H1 (cell line): ENCODE data around the gene COMP. TPM values are rescaled to one million over a fixed set of nuclear protein-coding genes. Genes with fewer than 3 reads are reported as not detected.

ENCODE experiments used
- CTCF ChIA-PET: fragments of 300-600 bp; sonication (Branson Sonifier 250); formaldehyde crosslinking; loops from one replicate; lab custom pipeline; 2021; ENCODE audit not compliant: partially characterized antibody; lab: Charles Lee
- POLR2A ChIA-PET: fragments of 300-600 bp; sonication (Branson Sonifier 250); formaldehyde crosslinking; loops from one replicate; lab custom pipeline; 2021; ENCODE audit warnings: inconsistent platforms; ENCODE audit not compliant: partially characterized antibody; lab: Charles Lee
- DNase-seq, 2 experiments: peaks; one replicate each; pipeline versions ENCODE4 v3.0.0 to v3.0.0-alpha.2; 2010 to 2022; ENCODE audit warnings: low spot score in 2 of 2, low read depth in 1 of 2, mixed read lengths in 1 of 2
- FAIRE-seq: peaks from 2 replicates; lab custom pipeline; 2011; peaks lifted over from hg19 to GRCh38; lab: Jason Lieb, UNC
- H2AFZ ChIP-seq: 2 replicates; pipeline ENCODE4 v1.8.1; 2012; ENCODE audit warnings: low read length, inconsistent platforms
- H2AK5ac ChIP-seq: 2 replicates; pipeline ENCODE4 v1.6.1; 2013; ENCODE audit warnings: low read depth, low read length
- H2BK120ac ChIP-seq: replicated peaks from 2 replicates; pipeline ENCODE3; 2013; ENCODE audit warnings: low read depth, low read length, inconsistent platforms
- H2BK12ac ChIP-seq: 2 replicates; pipeline ENCODE4 v1.6.1; 2013; ENCODE audit warnings: low read depth, low read length
- H2BK15ac ChIP-seq: 2 replicates; pipeline ENCODE4 v1.6.1; 2013; ENCODE audit warnings: low read length
- H2BK20ac ChIP-seq: 2 replicates; pipeline ENCODE4 v1.6.1; 2013; ENCODE audit warnings: low read length
- H2BK5ac ChIP-seq: 2 replicates; pipeline ENCODE4 v1.6.1; 2013; ENCODE audit warnings: low read depth, low read length
- H3K14ac ChIP-seq: 2 replicates; pipeline ENCODE4 v1.6.1; 2013; ENCODE audit warnings: inconsistent platforms; ENCODE audit not compliant: insufficient read length
- H3K18ac ChIP-seq: 2 replicates; pipeline ENCODE4 v1.6.1; 2013; ENCODE audit warnings: low read length; ENCODE audit errors: extremely low read depth
- H3K23ac ChIP-seq: 2 replicates; pipeline ENCODE4 v1.6.1; 2013; ENCODE audit warnings: inconsistent platforms; ENCODE audit not compliant: insufficient read length
- H3K23me2 ChIP-seq: 2 replicates; pipeline ENCODE4 v1.6.1; 2013; ENCODE audit warnings: low read depth, low read length
- H3K27ac ChIP-seq: 2 replicates; pipeline ENCODE4 v1.6.1; 2011; ENCODE audit warnings: low read depth, low read length, inconsistent platforms
- H3K27me3 ChIP-seq, 4 experiments: replicated peaks in 1 of 4; 1 replicate in 1 of 4; 2 replicates in 3 of 4; pipeline versions ENCODE4 v1.6.1 to v1.8.1; 2011 to 2013; ENCODE audit warnings: low read length in 3 of 4, mild to moderate bottlenecking in 3 of 4, inconsistent platforms in 2 of 4, mixed read lengths in 2 of 4, moderate library complexity in 1 of 4; ENCODE audit not compliant: control insufficient read depth in 3 of 4, insufficient read depth in 3 of 4; ENCODE audit errors: extremely low read depth in 1 of 4
- H3K36me3 ChIP-seq, 4 experiments: 2 replicates each; pipeline versions ENCODE4 v1.6.1 to v1.8.1; 2011 to 2013; ENCODE audit warnings: mild to moderate bottlenecking in 4 of 4, low read length in 3 of 4, moderate library complexity in 2 of 4, control low read depth in 1 of 4, inconsistent platforms in 1 of 4; ENCODE audit not compliant: insufficient read depth in 4 of 4, control insufficient read depth in 2 of 4
- H3K4ac ChIP-seq: replicated peaks from 2 replicates; pipeline ENCODE3; 2013; ENCODE audit warnings: low read length, low read depth, mixed read lengths, inconsistent platforms; ENCODE audit not compliant: insufficient read length
- H3K4me1 ChIP-seq, 4 experiments: replicated peaks in 1 of 4; 1 replicate in 1 of 4; 2 replicates in 3 of 4; pipeline versions ENCODE4 v1.6.1 to v1.8.1; 2011 to 2013; ENCODE audit warnings: low read length in 3 of 4, inconsistent platforms in 2 of 4, mixed read lengths in 1 of 4; ENCODE audit not compliant: insufficient read depth in 4 of 4, control insufficient read depth in 3 of 4
- H3K4me2 ChIP-seq, 2 experiments: 2 replicates each; pipeline versions ENCODE4 v1.6.1 to v1.8.1; 2011 to 2013; ENCODE audit warnings: low read depth in 2 of 2, low read length in 2 of 2, control low read depth in 1 of 2, inconsistent platforms in 1 of 2, mild to moderate bottlenecking in 1 of 2; ENCODE audit not compliant: insufficient read depth in 1 of 2
- H3K4me3 ChIP-seq, 4 experiments: fragments of 200-600, 300-600 bp in 1 of 4; sonication (generic), shearing (Covaris generic), sonication (Bioruptor Twin) in 1 of 4; 2 replicates each; pipeline versions ENCODE4 v1.5.1 to v1.8.1; 2011 to 2016; ENCODE audit warnings: low read length in 4 of 4, low read depth in 3 of 4, control low read depth in 2 of 4, inconsistent platforms in 2 of 4, mild to moderate bottlenecking in 2 of 4, mixed read lengths in 1 of 4, moderate library complexity in 1 of 4; ENCODE audit not compliant: insufficient read depth in 2 of 4; ENCODE audit errors: extremely low read depth in 1 of 4
- H3K56ac ChIP-seq: replicated peaks from 2 replicates; pipeline ENCODE3; 2013; ENCODE audit warnings: low read depth, mild to moderate bottlenecking, mixed read lengths, low read length, inconsistent platforms; ENCODE audit not compliant: insufficient read length
- H3K79me1 ChIP-seq: 2 replicates; pipeline ENCODE4 v1.6.1; 2013; ENCODE audit warnings: low read depth, low read length, control low read depth
- H3K79me2 ChIP-seq, 2 experiments: 2 replicates each; pipeline versions ENCODE4 v1.6.1 to v1.8.1; 2012 to 2013; ENCODE audit warnings: low read length in 2 of 2, mild to moderate bottlenecking in 2 of 2, inconsistent platforms in 1 of 2; ENCODE audit not compliant: insufficient read depth in 2 of 2, control insufficient read depth in 1 of 2
- H3K9ac ChIP-seq, 4 experiments: replicated peaks in 1 of 4; 1 replicate in 1 of 4; 2 replicates in 3 of 4; pipeline versions ENCODE4 v1.6.1 to v1.8.1; 2011 to 2013; ENCODE audit warnings: low read depth in 3 of 4, low read length in 3 of 4, control low read depth in 2 of 4, mild to moderate bottlenecking in 2 of 4, moderate library complexity in 2 of 4, inconsistent platforms in 1 of 4; ENCODE audit errors: extremely low read depth in 1 of 4
- H3K9me3 ChIP-seq, 2 experiments: 2 replicates each; pipeline versions ENCODE4 v1.6.1 to v1.8.1; 2012 to 2013; ENCODE audit warnings: mild to moderate bottlenecking in 2 of 2, moderate library complexity in 2 of 2, control low read depth in 1 of 2, inconsistent platforms in 1 of 2, low read depth in 1 of 2, low read length in 1 of 2, mixed read lengths in 1 of 2; ENCODE audit not compliant: insufficient read depth in 2 of 2
- H4K20me1 ChIP-seq, 2 experiments: replicated peaks in 1 of 2; 2 replicates each; pipeline versions ENCODE3 to v1.8.1; 2011 to 2013; ENCODE audit warnings: inconsistent platforms in 2 of 2, low read length in 2 of 2, mild to moderate bottlenecking in 1 of 2; ENCODE audit not compliant: insufficient read depth in 2 of 2, control insufficient read depth in 1 of 2
- H4K5ac ChIP-seq: 2 replicates; pipeline ENCODE4 v1.6.1; 2013; ENCODE audit warnings: low read length, low read depth, mixed read lengths, inconsistent platforms; ENCODE audit not compliant: insufficient read length
- H4K8ac ChIP-seq: 2 replicates; pipeline ENCODE4 v1.8.0; 2013; ENCODE audit warnings: mild to moderate bottlenecking, moderate library complexity, low read length, inconsistent platforms; ENCODE audit not compliant: insufficient read depth; ENCODE audit errors: extremely low read depth
- H4K91ac ChIP-seq: replicated peaks from 2 replicates; pipeline ENCODE3; 2013; ENCODE audit warnings: low read length, mixed read lengths, inconsistent platforms; ENCODE audit not compliant: insufficient read length
- RNF2 ChIP-seq: fragments of 200-900, 300-1000 bp; sonication (generic); IDR thresholded peaks from 2 replicates; pipeline ENCODE4 v1.7.1; 2016; ENCODE audit warnings: borderline replicate concordance, low read depth, mild to moderate bottlenecking, antibody characterized with exemption, low read length; ENCODE audit not compliant: poor library complexity, severe bottlenecking; ENCODE audit errors: missing control alignments
- YY1 ChIP-seq: IDR thresholded peaks from 2 replicates; pipeline ENCODE4 v1.6.1; 2011; ENCODE audit warnings: low read depth, mild to moderate bottlenecking, low read length
- WGBS, 2 experiments: shearing (Covaris generic) in 1 of 2; methylation state at CpG; one replicate each; pipeline versions ENCODE4 v1.1.6 to v1.1.7; 2013 to 2015; ENCODE audit warnings: low lambda C conversion rate in 2 of 2, mixed read lengths in 2 of 2, inconsistent platforms in 1 of 2, low coverage in 1 of 2, missing lambda C conversion rate in 1 of 2; ENCODE audit not compliant: insufficient replicate concordance in 2 of 2, insufficient coverage in 1 of 2, insufficient read length in 1 of 2; ENCODE audit errors: extremely low coverage in 1 of 2, missing lambda C conversion rate in 1 of 2; 5-methylcytosine and 5-hydroxymethylcytosine counted together
- polyA plus RNA-seq, 7 experiments: library from polyadenylated mRNA; depleted of rRNA in 3 of 7; stranded (reverse) in 5 of 7; unstranded in 2 of 7; fragments of >200 nt in 5 of 7; fragments of 200-250 nt in 2 of 7; gene quantifications; 1 replicate in 5 of 7; 2 replicates in 1 of 7; 4 replicates in 1 of 7; pipeline versions ENCODE4 v1.2.1 to v1.2.3, GENCODE V29; 2011 to 2013; ENCODE audit warnings: missing spikeins in 2 of 7, mixed read lengths in 2 of 7
- total RNA-seq: library from RNA; stranded (reverse); fragmentation: NEBNext Ultra II Directional; extraction: Animal tissue kit (Norgen Biotek cat#: 25700); gene quantifications from 2 replicates; pipeline ENCODE4 v1.2.1, GENCODE V29; 2021

The COMP gene
- total and polyA plus RNA-seq, 2 of the 8 experiments (the other 6 are each of a cell fraction or from before 2014, with no cell fraction given), result 0.17 TPM

DNA sequence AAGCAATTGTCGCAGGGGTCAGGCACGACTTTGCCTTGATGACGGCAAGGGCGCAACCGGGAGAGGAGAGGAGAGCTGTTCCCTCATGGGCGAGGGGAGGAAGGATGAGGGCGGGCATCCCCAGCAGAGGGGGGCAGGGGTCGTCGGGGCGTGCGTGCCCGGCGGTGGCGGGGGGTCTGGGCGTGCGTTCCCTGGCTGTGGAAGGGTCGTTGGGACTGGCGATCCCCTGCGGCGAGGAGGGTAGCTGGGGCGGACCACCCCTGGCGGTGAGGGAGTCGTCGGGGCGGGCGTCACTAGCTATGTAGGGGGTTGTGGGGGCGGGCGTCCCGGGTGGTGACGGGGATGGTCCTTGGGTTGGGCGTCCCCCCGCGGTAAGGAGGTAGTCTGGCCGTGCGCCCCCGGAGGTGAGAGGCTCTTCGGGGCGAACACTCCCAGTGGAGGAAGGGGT lies 1.7 kb downstream of the COMP start:
- peaks cover 6 to 32% of the 10 kb centered on the region in 2 experiments for H4K20me1 ChIP-seq
- POLR2A ChIA-PET, result interaction anchor here (0.6 to 1.3 kb wide), 3 partner anchors 9 to 16 kb away, joined by 3 read pairs; no protein-coding TSS in a partner anchor

More for the DNA sequence above, 1.7 kb downstream of the COMP start:
- Histone ChIP-seq H2BK12ac (no peak overlapping the region), H3K18ac (no peak overlapping the region), H3K23ac (no peak overlapping the region), H3K23me2 (peaks cover 27% of the 10 kb centered on the region), H3K79me2 (no peaks in the 10 kb centered on the region), H2BK15ac (no peak overlapping the region), H3K4me1 (peaks cover 3 to 39% (median 22%) of the 10 kb centered on the region in 4 experiments), H2AK5ac (no peak overlapping the region), H3K27ac (no peak overlapping the region), H3K4ac (no peak overlapping the region), H3K36me3 (peaks cover 0 to 7% (median 0%) of the 10 kb centered on the region in 4 experiments; a peak in 1 of 8 replicates), H3K14ac (no peak overlapping the region), H4K8ac (no peak overlapping the region), H3K9me3 (no peaks in the 10 kb centered on the region; a peak in 1 of 4 replicates), H3K4me2 (peak overlapping the region; percentile 60 to 75), H3K79me1 (no peaks in the 10 kb centered on the region), H3K27me3 (peaks cover 86 to 95% (median 94%) of the 10 kb centered on the region in 4 experiments), H2BK20ac (no peak overlapping the region; the same call in 1 of the 2 replicates), H2BK120ac (no peak overlapping the region), H2BK5ac (no peak overlapping the region), H3K56ac (no peak overlapping the region), H3K9ac (no peak overlapping the region), H2AFZ (no peak overlapping the region), H4K5ac (no peak overlapping the region), H3K4me3 (peak overlapping the region in 3 of 4 experiments; percentile 15 to 59 (median 39); a peak in 6 of 8 replicates), H4K91ac (no peak overlapping the region)
- CTCF ChIA-PET, result interaction anchor here (1.0 kb wide), 2 partner anchors 8 to 43 kb away, joined by 3 to 4 read pairs; partner anchors contain the start of gene UPF1
- no peak for TF ChIP-seq YY1
- peak; percentile 11 for TF ChIP-seq RNF2
- 7% methylated on average over 10 of the region's 38 CpGs; no CpG with 5 or more reads in 1 of the 2 experiments for WGBS, 2 experiments
- DNase-seq (no peak), FAIRE-seq (no peak)
